ENCODE measurements around the gene DLX2. TPM values are rescaled to one million over a fixed set of nuclear protein-coding genes. Genes with fewer than 3 reads are reported as not detected.

Gene DLX2
- total and polyA plus RNA-seq, 2 donors from 2014 or later = not detected

- H3K9me3 ChIP-seq (ENCODE audit: control insufficient read depth in 2 of 3, insufficient read depth in 1 of 3, low read length in 3 of 3) = no peaks in the 10 kb centered on the region
- H3K9ac ChIP-seq (ENCODE audit: low read length in 3 of 3) = no peak overlapping the region
- no peaks in the 10 kb centered on the region for H3K36me3 ChIP-seq (ENCODE audit: control insufficient read depth in 2 of 3, insufficient read depth in 3 of 3, low read length in 3 of 3)
- DNase-seq (peak in 4 of 5 donors; percentile 19 to 53 (median 35)), FAIRE-seq (no peak)
- intact Hi-C loops (cut with DNase I) = no loop called here
- H3K27me3 ChIP-seq (ENCODE audit: control insufficient read depth, insufficient read depth, low read length) = peaks cover 68% of the 10 kb centered on the region
- H3K4me1 ChIP-seq (ENCODE audit: control insufficient read depth in 2 of 3, insufficient read depth in 2 of 3, low read depth in 1 of 3, low read length in 3 of 3) = peaks cover 3 to 16% (median 5%) of the 10 kb centered on the region in 3 donors
- H3K27ac ChIP-seq (ENCODE audit: low read depth in 2 of 2, low read length in 2 of 2) = no peak overlapping the region
- no peak overlapping the region for H3K4me3 ChIP-seq (ENCODE audit: low read length in 3 of 3)
- no peak for TF ChIP-seq CTCF (IDR thresholded peaks at IDR 0.05; ENCODE audit: borderline replicate concordance, extremely low read depth, insufficient read depth)
Measured at GRCh38 chr2:172100935-172101820, 1.5 kb downstream of the DLX2 start.

- Histone ChIP-seq H3K9ac (ENCODE audit: low read length in 3 of 3) (no peak overlapping the region), H3K9me3 (ENCODE audit: control insufficient read depth in 2 of 3, insufficient read depth in 1 of 3, low read length in 3 of 3) (no peaks in the 10 kb centered on the region), H3K36me3 (ENCODE audit: control insufficient read depth in 2 of 3, insufficient read depth in 3 of 3, low read length in 3 of 3) (no peaks in the 10 kb centered on the region), H3K27ac (ENCODE audit: low read depth in 2 of 2, low read length in 2 of 2) (no peak overlapping the region), H3K27me3 (ENCODE audit: control insufficient read depth, insufficient read depth, low read length) (peaks cover 64% of the 10 kb centered on the region), H3K4me1 (ENCODE audit: control insufficient read depth in 2 of 3, insufficient read depth in 2 of 3, low read depth in 1 of 3, low read length in 3 of 3) (peaks cover 3 to 17% (median 4%) of the 10 kb centered on the region in 3 donors), H3K4me3 (ENCODE audit: low read length in 3 of 3) (no peak overlapping the region)
- FAIRE-seq (no peak), DNase-seq (peak; percentile 17 to 65 (median 25))
- no peak for TF ChIP-seq CTCF (IDR thresholded peaks at IDR 0.05; ENCODE audit: borderline replicate concordance, extremely low read depth, insufficient read depth)
- intact Hi-C loops (cut with DNase I) = no loop called here
Measured at GRCh38 chr2:172100080-172100934, 2.4 kb downstream of the DLX2 start.

GRCh38 chr2:172099472-172100079 is 3.1 kb downstream of the DLX2 start:
- intact Hi-C loops (cut with DNase I) = no loop called here
- Histone ChIP-seq H3K27ac (ENCODE audit: low read depth in 2 of 2, low read length in 2 of 2) (no peak overlapping the region), H3K9me3 (ENCODE audit: control insufficient read depth in 2 of 3, insufficient read depth in 1 of 3, low read length in 3 of 3) (no peaks in the 10 kb centered on the region), H3K36me3 (ENCODE audit: control insufficient read depth in 2 of 3, insufficient read depth in 3 of 3, low read length in 3 of 3) (no peaks in the 10 kb centered on the region), H3K4me3 (ENCODE audit: low read length in 3 of 3) (no peak overlapping the region), H3K9ac (ENCODE audit: low read length in 3 of 3) (no peak overlapping the region), H3K27me3 (ENCODE audit: control insufficient read depth, insufficient read depth, low read length) (peaks cover 64% of the 10 kb centered on the region), H3K4me1 (ENCODE audit: control insufficient read depth in 2 of 3, insufficient read depth in 2 of 3, low read depth in 1 of 3, low read length in 3 of 3) (peaks cover 3 to 23% (median 4%) of the 10 kb centered on the region in 3 donors)
- TF ChIP-seq CTCF (IDR thresholded peaks at IDR 0.05; ENCODE audit: borderline replicate concordance, extremely low read depth, insufficient read depth) = no peak
- DNase-seq (no peak), FAIRE-seq (no peak)
